ENCODE results near the gene DRD4.

The DRD4 gene

DNA sequence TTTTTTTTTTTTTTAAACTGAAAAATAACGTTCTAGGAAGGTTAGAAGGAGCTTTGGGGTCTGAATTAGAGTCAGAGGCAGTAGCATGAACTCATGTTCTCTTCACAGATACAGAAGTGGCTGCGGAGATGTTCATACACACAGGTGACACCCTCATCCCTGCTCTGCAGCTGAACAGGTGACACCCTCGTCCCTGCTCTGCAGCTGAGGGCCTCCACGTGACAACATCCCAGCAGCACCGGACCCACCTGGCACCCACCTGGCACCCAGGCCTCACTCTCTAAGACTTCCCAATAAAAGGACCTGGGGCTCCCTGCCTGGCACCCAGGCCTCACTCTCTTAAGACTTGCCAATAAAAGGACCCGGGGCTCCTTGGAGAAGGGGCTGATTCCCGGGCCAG lies 19.8 kb downstream of the DRD4 start:
- Histone ChIP-seq H3K27me3 (ENCODE audit: control insufficient read depth in 2 of 2, insufficient read depth in 2 of 2, low read length in 2 of 2) (no peaks in the 10 kb centered on the region), H3K27ac (ENCODE audit: low read depth in 2 of 2, low read length in 2 of 2) (no peak overlapping the region), H3K9ac (ENCODE audit: low read depth in 1 of 2, low read length in 2 of 2) (no peak overlapping the region), H3K4me3 (ENCODE audit: low read length in 2 of 2) (no peak overlapping the region), H3K4me1 (ENCODE audit: control insufficient read depth in 2 of 2, insufficient read depth in 2 of 2, low read length in 2 of 2) (peaks cover 6 to 7% of the 10 kb centered on the region in 2 donors), H3K9me3 (ENCODE audit: control insufficient read depth in 2 of 2, low read length in 2 of 2) (no peaks in the 10 kb centered on the region), H3K36me3 (ENCODE audit: control insufficient read depth in 2 of 2, insufficient read depth in 2 of 2, low read length in 2 of 2) (peaks cover 10 to 12% of the 10 kb centered on the region in 2 donors)

DNA sequence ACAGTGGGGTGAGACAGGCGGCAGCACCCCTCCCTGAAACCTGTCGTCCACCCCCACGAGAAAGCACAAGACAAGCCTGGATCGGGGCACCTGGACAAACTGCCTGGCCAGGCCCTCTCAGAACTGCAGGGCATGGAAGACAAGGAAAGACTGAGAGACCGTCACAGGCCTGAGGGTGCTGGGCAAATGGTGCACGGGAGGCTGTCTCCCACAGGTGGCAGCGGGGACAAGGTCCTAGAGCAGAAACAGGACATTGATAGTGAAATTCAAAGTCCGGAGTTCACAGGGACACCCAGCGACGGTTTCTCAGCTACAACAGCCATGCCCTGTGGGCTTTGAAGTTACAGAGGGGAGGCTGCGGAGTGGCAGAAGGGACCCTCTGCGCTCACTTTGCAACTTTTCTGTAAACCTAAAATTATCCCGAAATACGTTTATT lies 20.6 kb downstream of the DRD4 start:
- H3K36me3 ChIP-seq (ENCODE audit: control insufficient read depth in 2 of 2, insufficient read depth in 2 of 2, low read length in 2 of 2): peaks cover 10 to 12% of the 10 kb centered on the region in 2 donors
- no peak overlapping the region for H3K9ac ChIP-seq (ENCODE audit: low read depth in 1 of 2, low read length in 2 of 2)
- no peaks in the 10 kb centered on the region for H3K27me3 ChIP-seq (ENCODE audit: control insufficient read depth in 2 of 2, insufficient read depth in 2 of 2, low read length in 2 of 2)
- no peak overlapping the region for H3K4me3 ChIP-seq (ENCODE audit: low read length in 2 of 2)
- H3K27ac ChIP-seq (ENCODE audit: low read depth in 2 of 2, low read length in 2 of 2): no peak overlapping the region
- H3K9me3 ChIP-seq (ENCODE audit: control insufficient read depth in 2 of 2, low read length in 2 of 2): no peaks in the 10 kb centered on the region
- H3K4me1 ChIP-seq (ENCODE audit: control insufficient read depth in 2 of 2, insufficient read depth in 2 of 2, low read length in 2 of 2): peaks cover 6 to 7% of the 10 kb centered on the region in 2 donors

DNA sequence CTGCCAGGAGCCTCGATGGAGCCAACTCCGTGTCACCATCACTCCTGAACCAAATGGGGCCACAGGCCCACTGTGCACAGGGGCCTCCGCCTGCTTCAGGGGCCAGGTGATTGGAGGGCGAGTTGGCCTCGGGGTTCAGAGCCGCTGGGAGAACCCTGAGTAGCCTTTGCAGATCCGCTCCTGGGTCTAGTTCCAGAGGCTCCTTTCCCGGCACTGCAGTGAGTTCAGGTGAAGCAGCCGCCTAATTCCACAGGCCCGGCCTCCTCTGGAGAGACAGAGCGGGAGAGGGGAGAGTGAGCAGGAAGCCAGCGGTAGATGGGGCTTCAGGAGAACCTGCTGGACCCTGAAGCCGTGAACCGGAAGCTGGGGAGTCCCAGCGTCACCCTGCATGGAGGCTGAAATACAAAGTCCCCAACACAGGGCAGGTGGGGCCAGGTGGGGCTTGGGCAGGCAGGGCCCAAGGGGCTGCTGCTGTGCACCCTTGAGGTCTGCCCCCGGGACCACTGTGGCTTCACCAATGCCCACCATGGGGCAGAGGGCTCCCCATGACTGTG lies 22.5 kb downstream of the DRD4 start:
- H3K4me3 ChIP-seq (ENCODE audit: low read length in 2 of 2): no peak overlapping the region
- H3K4me1 ChIP-seq (ENCODE audit: control insufficient read depth in 2 of 2, insufficient read depth in 2 of 2, low read length in 2 of 2): peaks cover 6 to 10% of the 10 kb centered on the region in 2 donors
- no peaks in the 10 kb centered on the region for H3K27me3 ChIP-seq (ENCODE audit: control insufficient read depth in 2 of 2, insufficient read depth in 2 of 2, low read length in 2 of 2)
- H3K9me3 ChIP-seq (ENCODE audit: control insufficient read depth in 2 of 2, low read length in 2 of 2): no peaks in the 10 kb centered on the region
- no peak overlapping the region for H3K9ac ChIP-seq (ENCODE audit: low read depth in 1 of 2, low read length in 2 of 2)
- no peak overlapping the region for H3K27ac ChIP-seq (ENCODE audit: low read depth in 2 of 2, low read length in 2 of 2)
- peaks cover 12 to 14% of the 10 kb centered on the region in 2 donors for H3K36me3 ChIP-seq (ENCODE audit: control insufficient read depth in 2 of 2, insufficient read depth in 2 of 2, low read length in 2 of 2)

DNA sequence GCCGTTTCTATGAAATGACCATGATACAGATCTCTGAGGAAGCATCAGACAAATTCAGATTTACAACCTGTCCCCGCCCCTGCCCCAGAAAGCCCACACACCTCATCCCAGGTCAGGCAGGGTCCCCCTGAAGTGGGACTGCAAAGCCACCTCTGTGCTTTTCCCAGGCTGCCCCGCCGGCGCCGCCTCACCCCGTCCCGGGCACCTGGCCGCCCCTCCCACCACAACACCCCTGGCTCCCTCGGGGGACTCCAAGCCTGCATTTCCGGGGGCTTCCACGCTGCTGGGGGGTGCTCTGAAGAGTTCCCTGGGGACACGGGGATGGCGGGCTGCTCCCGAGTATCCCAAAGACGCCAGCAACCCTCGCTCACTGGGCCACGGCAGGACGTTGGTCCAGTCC lies 23.2 kb downstream of the DRD4 start:
- H3K4me3 ChIP-seq (ENCODE audit: low read length in 2 of 2): no peak overlapping the region
- peaks cover 3 to 5% of the 10 kb centered on the region in 2 donors for H3K4me1 ChIP-seq (ENCODE audit: control insufficient read depth in 2 of 2, insufficient read depth in 2 of 2, low read length in 2 of 2)
- H3K9me3 ChIP-seq (ENCODE audit: control insufficient read depth in 2 of 2, low read length in 2 of 2): no peaks in the 10 kb centered on the region
- no peak overlapping the region for H3K27ac ChIP-seq (ENCODE audit: low read depth in 2 of 2, low read length in 2 of 2)
- H3K9ac ChIP-seq (ENCODE audit: low read depth in 1 of 2, low read length in 2 of 2): no peak overlapping the region
- no peaks in the 10 kb centered on the region for H3K27me3 ChIP-seq (ENCODE audit: control insufficient read depth in 2 of 2, insufficient read depth in 2 of 2, low read length in 2 of 2)
- H3K36me3 ChIP-seq (ENCODE audit: control insufficient read depth in 2 of 2, insufficient read depth in 2 of 2, low read length in 2 of 2): peaks cover 12 to 14% of the 10 kb centered on the region in 2 donors

DNA sequence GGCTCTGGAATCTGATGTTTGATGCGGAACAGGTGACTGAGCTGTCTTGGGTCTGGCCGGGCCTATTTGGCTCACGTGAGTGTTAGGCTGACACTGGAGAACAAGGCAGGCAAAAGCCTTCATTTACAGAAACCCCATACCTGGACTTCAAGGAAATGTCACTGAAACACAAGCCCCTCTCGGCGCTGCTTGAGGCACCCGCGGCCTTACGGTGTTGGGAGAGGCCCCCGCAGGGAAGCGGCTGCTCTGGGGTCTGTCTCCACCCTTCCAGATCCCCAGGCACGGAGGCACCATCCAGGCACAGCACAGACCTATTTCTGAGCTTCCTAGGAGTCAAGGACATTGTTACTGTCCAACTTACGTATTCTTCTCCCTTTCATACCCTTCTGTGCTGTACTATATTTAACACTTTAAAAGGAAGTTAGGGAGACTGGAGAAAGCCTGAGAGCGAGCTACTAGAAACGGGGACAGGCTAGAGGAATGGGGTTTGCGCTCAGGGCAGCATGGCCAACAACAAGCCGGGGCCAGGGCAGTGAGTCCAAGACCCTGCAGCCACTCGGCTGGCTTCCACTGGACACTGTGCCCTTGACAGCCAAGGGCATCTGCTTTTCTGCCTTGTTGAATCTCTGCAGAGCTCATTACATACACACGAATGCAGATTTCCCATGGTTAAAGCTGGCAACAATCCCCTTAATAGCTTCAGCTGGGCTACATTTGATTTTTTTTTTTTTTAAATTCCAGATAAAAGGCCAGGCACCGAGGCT lies 23.8 kb downstream of the DRD4 start:
- no peak overlapping the region for H3K27ac ChIP-seq (ENCODE audit: low read depth in 2 of 2, low read length in 2 of 2)

DNA sequence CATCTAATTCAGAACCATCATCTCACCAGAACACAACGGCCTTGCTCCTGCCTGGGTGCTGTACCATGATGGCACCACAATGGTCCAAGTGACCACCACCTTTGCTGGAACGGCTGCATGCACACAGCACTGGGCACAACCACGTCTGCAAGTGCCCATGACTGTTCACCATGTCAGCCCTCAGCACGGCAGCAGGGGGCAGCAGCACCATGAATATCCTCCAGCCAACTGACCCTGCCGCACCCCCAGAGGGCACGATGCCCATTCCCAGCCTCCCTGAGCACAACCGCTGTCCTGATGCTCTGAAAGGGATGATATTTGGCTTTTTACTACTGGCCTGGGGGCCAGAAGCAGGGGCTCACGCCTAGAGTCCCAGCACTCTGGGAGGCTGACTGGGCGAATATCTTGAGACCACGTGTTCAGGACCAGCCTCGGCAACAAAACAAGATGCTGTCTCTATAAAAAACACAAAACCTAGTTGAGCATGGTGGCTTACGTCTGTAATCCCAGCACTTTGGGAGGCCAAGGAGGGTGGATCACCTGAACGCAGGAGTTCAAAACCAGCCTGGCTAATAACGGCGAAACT lies 25.7 kb downstream of the DRD4 start:
- Histone ChIP-seq H3K4me1 (ENCODE audit: control insufficient read depth in 2 of 2, insufficient read depth in 2 of 2, low read length in 2 of 2) (peaks cover 0 to 3% of the 10 kb centered on the region in 2 donors), H3K36me3 (ENCODE audit: control insufficient read depth in 2 of 2, insufficient read depth in 2 of 2, low read length in 2 of 2) (peaks cover 14 to 21% of the 10 kb centered on the region in 2 donors), H3K9me3 (ENCODE audit: control insufficient read depth in 2 of 2, low read length in 2 of 2) (no peaks in the 10 kb centered on the region), H3K4me3 (ENCODE audit: low read length in 2 of 2) (no peak overlapping the region), H3K27ac (ENCODE audit: low read depth in 2 of 2, low read length in 2 of 2) (no peak overlapping the region), H3K27me3 (ENCODE audit: control insufficient read depth in 2 of 2, insufficient read depth in 2 of 2, low read length in 2 of 2) (no peaks in the 10 kb centered on the region), H3K9ac (ENCODE audit: low read depth in 1 of 2, low read length in 2 of 2) (no peak overlapping the region)

More for the DNA sequence above, 23.8 kb downstream of the DRD4 start:
- no peak overlapping the region for H3K4me3 ChIP-seq (ENCODE audit: low read length in 2 of 2)
- H3K9ac ChIP-seq (ENCODE audit: low read depth in 1 of 2, low read length in 2 of 2): no peak overlapping the region
- no peaks in the 10 kb centered on the region for H3K9me3 ChIP-seq (ENCODE audit: control insufficient read depth in 2 of 2, low read length in 2 of 2)
- H3K4me1 ChIP-seq (ENCODE audit: control insufficient read depth in 2 of 2, insufficient read depth in 2 of 2, low read length in 2 of 2): peaks cover 0 to 3% of the 10 kb centered on the region in 2 donors
- H3K36me3 ChIP-seq (ENCODE audit: control insufficient read depth in 2 of 2, insufficient read depth in 2 of 2, low read length in 2 of 2): peaks cover 14 to 19% of the 10 kb centered on the region in 2 donors
- no peaks in the 10 kb centered on the region for H3K27me3 ChIP-seq (ENCODE audit: control insufficient read depth in 2 of 2, insufficient read depth in 2 of 2, low read length in 2 of 2)

DNA sequence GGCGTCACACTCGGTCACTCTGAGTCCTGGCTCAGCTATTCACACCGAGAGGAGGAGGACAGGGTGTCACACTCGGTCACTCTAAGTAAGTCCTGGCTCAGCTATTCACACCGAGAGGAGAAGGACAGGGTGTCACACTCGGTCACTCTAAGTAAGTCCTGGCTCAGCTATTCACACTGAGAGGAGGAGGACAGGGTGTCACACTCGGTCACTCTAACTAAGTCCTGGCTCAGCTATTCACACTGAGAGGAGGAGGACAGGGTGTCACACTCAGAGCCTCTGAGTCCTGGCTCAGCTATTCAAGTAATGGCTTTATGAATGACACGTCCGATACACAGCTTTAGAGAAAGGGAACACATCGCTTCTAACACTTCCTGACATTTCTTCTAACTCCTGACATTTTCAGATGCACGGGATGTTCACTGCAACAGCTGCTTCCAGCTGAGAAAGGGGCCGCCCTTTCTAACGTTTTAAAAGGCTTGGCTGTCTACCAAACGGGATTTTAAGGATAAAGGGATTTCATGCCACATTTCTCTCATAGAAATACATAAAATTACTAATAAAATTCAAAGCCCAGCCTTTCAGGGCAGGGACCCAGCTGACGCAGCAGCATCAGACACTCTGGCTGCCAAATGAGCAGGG lies 28.1 kb downstream of the DRD4 start:
- Histone ChIP-seq H3K4me1 (ENCODE audit: control insufficient read depth in 2 of 2, insufficient read depth in 2 of 2, low read length in 2 of 2) (peaks cover 0 to 3% of the 10 kb centered on the region in 2 donors), H3K4me3 (ENCODE audit: low read length in 2 of 2) (no peak overlapping the region), H3K27me3 (ENCODE audit: control insufficient read depth in 2 of 2, insufficient read depth in 2 of 2, low read length in 2 of 2) (no peaks in the 10 kb centered on the region), H3K27ac (ENCODE audit: low read depth in 2 of 2, low read length in 2 of 2) (peak overlapping the region; percentile 72 to 75), H3K36me3 (ENCODE audit: control insufficient read depth in 2 of 2, insufficient read depth in 2 of 2, low read length in 2 of 2) (peaks cover 3 to 12% of the 10 kb centered on the region in 2 donors), H3K9ac (ENCODE audit: low read depth in 1 of 2, low read length in 2 of 2) (peak overlapping the region in 1 of 2 donors; percentile 26), H3K9me3 (ENCODE audit: control insufficient read depth in 2 of 2, low read length in 2 of 2) (no peaks in the 10 kb centered on the region)

DNA sequence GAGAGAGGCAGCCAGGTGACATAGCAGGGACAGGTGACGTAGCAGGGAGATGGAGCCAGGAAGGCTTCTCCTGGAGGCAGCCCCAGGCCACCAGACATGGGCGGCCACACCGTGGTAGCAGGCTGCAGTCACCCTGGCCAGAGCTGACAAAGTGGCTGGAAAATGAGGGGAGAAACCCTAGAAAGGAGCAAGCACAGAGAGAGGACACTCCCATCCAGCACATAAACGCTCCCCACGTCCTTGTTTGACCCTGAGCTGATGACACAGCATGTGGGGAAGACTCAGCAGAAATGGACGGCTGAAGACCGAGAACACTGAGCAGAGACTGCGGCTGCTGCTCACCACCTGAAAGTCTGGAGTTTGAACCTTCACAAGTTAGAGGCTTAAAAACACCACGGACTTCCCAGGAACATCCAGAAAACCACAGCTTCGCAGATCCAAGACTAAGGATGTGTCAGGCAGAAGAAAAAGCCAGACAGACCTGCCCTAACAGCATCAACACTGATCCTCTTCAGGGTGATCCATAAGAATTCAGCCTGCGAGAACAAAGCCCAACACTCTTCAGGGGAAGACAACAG lies 28.7 kb downstream of the DRD4 start:
- Histone ChIP-seq H3K27ac (ENCODE audit: low read depth in 2 of 2, low read length in 2 of 2) (peak overlapping the region; percentile 72 to 75), H3K4me3 (ENCODE audit: low read length in 2 of 2) (no peak overlapping the region), H3K9me3 (ENCODE audit: control insufficient read depth in 2 of 2, low read length in 2 of 2) (no peaks in the 10 kb centered on the region), H3K4me1 (ENCODE audit: control insufficient read depth in 2 of 2, insufficient read depth in 2 of 2, low read length in 2 of 2) (peaks cover 0 to 3% of the 10 kb centered on the region in 2 donors), H3K36me3 (ENCODE audit: control insufficient read depth in 2 of 2, insufficient read depth in 2 of 2, low read length in 2 of 2) (peaks cover 3 to 12% of the 10 kb centered on the region in 2 donors), H3K27me3 (ENCODE audit: control insufficient read depth in 2 of 2, insufficient read depth in 2 of 2, low read length in 2 of 2) (no peaks in the 10 kb centered on the region), H3K9ac (ENCODE audit: low read depth in 1 of 2, low read length in 2 of 2) (peak overlapping the region in 1 of 2 donors; percentile 26)

DNA sequence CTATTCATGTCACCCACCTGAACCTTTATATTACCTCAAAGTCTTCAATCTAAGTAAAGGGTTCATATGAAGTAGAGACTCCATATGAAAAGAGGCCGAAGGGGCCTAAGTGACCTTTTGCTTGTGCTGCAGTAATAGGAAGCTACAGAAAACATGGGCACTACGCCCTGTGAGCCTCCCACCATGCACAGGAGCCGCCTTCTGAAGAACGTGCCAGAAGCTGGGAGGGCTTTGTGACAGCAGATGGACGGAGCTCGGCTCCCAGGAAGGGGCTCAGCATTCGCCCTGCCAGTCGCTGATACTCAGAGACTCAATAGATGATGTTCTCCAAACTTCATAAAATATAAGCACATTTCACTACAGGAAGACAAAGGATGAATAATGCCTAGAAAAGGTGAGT lies 36.8 kb downstream of the DRD4 start:
- peaks cover 16 to 21% of the 10 kb centered on the region in 2 donors for H3K36me3 ChIP-seq (ENCODE audit: control insufficient read depth in 2 of 2, insufficient read depth in 2 of 2, low read length in 2 of 2)

More for the DNA sequence above, 36.8 kb downstream of the DRD4 start:
- Histone ChIP-seq H3K4me1 (ENCODE audit: control insufficient read depth in 2 of 2, insufficient read depth in 2 of 2, low read length in 2 of 2) (no peaks in the 10 kb centered on the region), H3K27me3 (ENCODE audit: control insufficient read depth in 2 of 2, insufficient read depth in 2 of 2, low read length in 2 of 2) (no peaks in the 10 kb centered on the region), H3K9me3 (ENCODE audit: control insufficient read depth in 2 of 2, low read length in 2 of 2) (no peaks in the 10 kb centered on the region), H3K4me3 (ENCODE audit: low read length in 2 of 2) (no peak overlapping the region), H3K9ac (ENCODE audit: low read depth in 1 of 2, low read length in 2 of 2) (no peak overlapping the region), H3K27ac (ENCODE audit: low read depth in 2 of 2, low read length in 2 of 2) (no peak overlapping the region)
